SU-DHL-6 (cell line): ENCODE measurements around the gene SMIM5.

Source experiments
- CTCF ChIP-seq: fragments of 200-600 bp; sonication (generic); IDR thresholded peaks from one replicate; pipeline ENCODE4 v1.5.1; 2017; ENCODE audit warnings: antibody characterized with exemption, mild to moderate bottlenecking, low read length, moderate library complexity; ENCODE audit not compliant: insufficient read depth, poor library complexity, severe bottlenecking
- EZH2phosphoT487 ChIP-seq: fragments of 200-600 bp; sonication (generic), shearing (Covaris generic); conservative IDR thresholded peaks from 2 replicates; pipeline ENCODE4 v1.6.1; 2018; ENCODE audit warnings: mild to moderate bottlenecking, antibody characterized with exemption, low read length, moderate library complexity, mixed read lengths

- TF ChIP-seq CTCF, result no peak
- no peak for TF ChIP-seq EZH2phosphoT487
Measured at GRCh38 chr17:75634754-75635609, 1.7 kb downstream of the SMIM5 start.
